Heart right ventricle (tissue), 16 donors: ENCODE data around the gene GRIK2. TPM values are rescaled to one million over a fixed set of nuclear protein-coding genes. Genes with fewer than 3 reads are reported as not detected.

ENCODE experiments used
- ATAC-seq, 8 donors: fragments of 200-7000 bp; cut with Tn5 transposase; one replicate each; pipeline ENCODE4 v1.9.1; 2020; ENCODE audit warnings: mild to moderate bottlenecking in 8 of 8, moderate library complexity in 8 of 8, moderate number of reproducible peaks in 1 of 8
- DNase-seq, 2 donors: peaks; one replicate each; pipeline ENCODE4 v3.0.0-alpha.2; 2020
- H3K27ac ChIP-seq, 10 donors: fragments of 200-600 bp; sonication (generic) in 2 of 10; one replicate each; pipeline versions ENCODE4 v1.5.0 to v1.8.0; 2020 to 2022; ENCODE audit warnings: mild to moderate bottlenecking in 3 of 10
- H3K27me3 ChIP-seq, 7 donors: fragments of 200-600 bp; one replicate each; pipeline ENCODE4 v1.8.0; 2021 to 2022; ENCODE audit warnings: mild to moderate bottlenecking in 2 of 7
- H3K36me3 ChIP-seq, 9 donors: fragments of 200-600 bp; sonication (generic) in 1 of 9; one replicate each; pipeline versions ENCODE4 v1.5.0 to v1.8.0; 2020 to 2022; ENCODE audit warnings: mild to moderate bottlenecking in 2 of 9
- H3K4me1 ChIP-seq, 9 donors: fragments of 200-600 bp; sonication (generic) in 1 of 9; one replicate each; pipeline versions ENCODE4 v1.5.0 to v1.8.0; 2020 to 2022; ENCODE audit warnings: mild to moderate bottlenecking in 4 of 9
- H3K4me3 ChIP-seq, 10 donors: fragments of 200-600 bp; sonication (generic) in 2 of 10; one replicate each; pipeline versions ENCODE4 v1.5.0 to v1.8.0; 2020 to 2022; ENCODE audit warnings: mild to moderate bottlenecking in 7 of 10, moderate library complexity in 2 of 10
- H3K9me3 ChIP-seq, 11 donors: fragments of 200-600 bp in 10 of 11; sonication (generic) in 2 of 11; one replicate each; pipeline versions ENCODE4 v1.5.0 to v1.8.0; 2013 to 2022; ENCODE audit warnings: mild to moderate bottlenecking in 2 of 11, control low read depth in 1 of 11, moderate library complexity in 1 of 11
- WGBS, 2 donors: extraction: QIAGEN DNeasy Blood & Tissue Kit; methylation state at CpG; one replicate each; pipeline ENCODE4 v1.1.7; 2013; ENCODE audit warnings: inconsistent platforms in 1 of 2; 5-methylcytosine and 5-hydroxymethylcytosine counted together
- intact Hi-C, 10 donors: fragments of 100-400 bp; cut with DNase I; formaldehyde crosslinking; loops; one replicate each; pipeline versions ENCODE4 v1.11.1 to v1.14.2; 2022
- polyA plus RNA-seq, 2 donors: library from polyadenylated mRNA; stranded (reverse); fragments of 200-250 nt; gene quantifications; one replicate each; pipeline ENCODE4 v1.2.3, GENCODE V29; 2013
- total RNA-seq, 10 donors: library from RNA; stranded (reverse); fragmentation: NEBNext Ultra II Directional in 3 of 10; extraction: Animal tissue kit (Norgen Biotek cat#: 25700) in 3 of 10; gene quantifications; one replicate each; pipeline versions ENCODE4 v1.2.1 to v1.2.4, GENCODE V29; 2021 to 2023
- TF ChIP-seq, protein P1 (sequence below), 9 donors: fragments of 200-600 bp; sonication (generic) in 2 of 9; IDR thresholded peaks; one replicate each; pipeline versions ENCODE4 v1.5.0 to v1.8.0; 2021 to 2022; ENCODE audit warnings: antibody characterized with exemption in 9 of 9, mild to moderate bottlenecking in 5 of 9, moderate library complexity in 1 of 9
- donor health status: Arrhythmogenic right ventricular cardiomyopathy.
- donor health status: ischemic (EF 13 %, LVEDD 7.1; RV severe dilation, severe dysfunction).
- donor health status: healthy with polysubstance abuse.
- donor health status: DM: no; HTN: yes; CAD: no.
- donor health status: DM: no; HTN: no; CAD: no.
- donor health status: ischemic (EF 25% LVEDD 6.9; RV normal size, moderate dysfunction).
- donor health status: ischemic (EF 25% LVEDD 5.7; RV mildly dilated, moderate dysfunction).
- donor health status: healthy.
- donor health status: DM: yes; HTN: yes; CAD: no.
- donor health status: Ischemic cardiomyopathy.
- donor health status: ischemic (EF 35%, LVEDD 5.7; RV mildly dilated, moderate dysfunction).
- donor health status: nonischemic (EF 11% LVEDD 7.7; RV severe dilation, severe dysfunction).
- donor health status: DM: yes; HTN: yes; CAD: no.
- donor health status: PGD.
- donor health status: ischemic (EF 29% LVEDD 5.4; RV normal size, mild dysfunction).
- donor health status: nonischemic (EF 23%, LVEDD 6.1; RV moderate dilation, normal function).

The GRIK2 gene
- total and polyA plus RNA-seq, 12 donors, result 0.13 to 7.0 (median 2.5) TPM

DNA sequence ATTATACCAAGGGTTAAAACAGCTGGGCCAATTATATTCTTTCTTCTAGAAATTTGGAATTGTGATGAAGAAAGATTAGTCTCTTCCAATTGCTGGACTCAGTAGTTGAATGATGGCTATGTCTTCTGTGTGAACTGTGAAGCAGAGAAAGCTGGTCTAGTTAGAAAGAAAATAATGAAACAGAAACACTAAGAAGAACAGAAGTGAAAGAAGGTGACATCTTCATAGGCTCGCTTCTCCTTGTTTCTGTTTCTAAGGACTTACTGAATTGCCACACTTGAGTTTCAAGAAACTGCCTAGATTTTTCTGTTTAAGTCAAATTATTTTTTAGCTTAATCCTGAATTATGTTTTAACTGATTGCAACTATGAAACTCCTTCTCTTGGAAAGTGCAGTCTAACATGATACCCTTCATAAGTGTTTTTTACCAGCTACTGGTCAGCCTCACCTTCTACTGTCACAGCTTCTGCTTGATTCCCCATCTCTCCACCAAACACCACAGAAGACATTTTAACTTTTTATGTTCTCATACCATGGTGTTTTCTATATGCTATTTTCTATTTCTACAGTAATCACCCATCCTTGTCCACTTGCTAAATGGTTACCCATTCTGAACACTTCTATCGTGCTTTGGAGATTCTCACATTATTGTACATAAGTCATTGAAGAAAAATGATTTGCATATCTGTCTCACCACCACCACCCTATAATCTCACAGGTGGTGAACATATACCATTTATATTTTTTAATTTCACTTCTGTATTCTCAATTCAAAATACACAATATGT, 268.8 kb downstream of the GRIK2 start:
- no peaks in the 10 kb centered on the region for H3K4me1 ChIP-seq
- DNase-seq, result no peak

GRCh38 chr6:101663100-101663499, 269.6 kb downstream of the GRIK2 start:
- no peak overlapping the region for H3K4me3 ChIP-seq
- no peaks in the 10 kb centered on the region for H3K36me3 ChIP-seq
- DNase-seq, result no peak
- H3K27ac ChIP-seq, result no peak overlapping the region
- H3K27me3 ChIP-seq, result no peaks in the 10 kb centered on the region
- TF ChIP-seq, protein P1, sequence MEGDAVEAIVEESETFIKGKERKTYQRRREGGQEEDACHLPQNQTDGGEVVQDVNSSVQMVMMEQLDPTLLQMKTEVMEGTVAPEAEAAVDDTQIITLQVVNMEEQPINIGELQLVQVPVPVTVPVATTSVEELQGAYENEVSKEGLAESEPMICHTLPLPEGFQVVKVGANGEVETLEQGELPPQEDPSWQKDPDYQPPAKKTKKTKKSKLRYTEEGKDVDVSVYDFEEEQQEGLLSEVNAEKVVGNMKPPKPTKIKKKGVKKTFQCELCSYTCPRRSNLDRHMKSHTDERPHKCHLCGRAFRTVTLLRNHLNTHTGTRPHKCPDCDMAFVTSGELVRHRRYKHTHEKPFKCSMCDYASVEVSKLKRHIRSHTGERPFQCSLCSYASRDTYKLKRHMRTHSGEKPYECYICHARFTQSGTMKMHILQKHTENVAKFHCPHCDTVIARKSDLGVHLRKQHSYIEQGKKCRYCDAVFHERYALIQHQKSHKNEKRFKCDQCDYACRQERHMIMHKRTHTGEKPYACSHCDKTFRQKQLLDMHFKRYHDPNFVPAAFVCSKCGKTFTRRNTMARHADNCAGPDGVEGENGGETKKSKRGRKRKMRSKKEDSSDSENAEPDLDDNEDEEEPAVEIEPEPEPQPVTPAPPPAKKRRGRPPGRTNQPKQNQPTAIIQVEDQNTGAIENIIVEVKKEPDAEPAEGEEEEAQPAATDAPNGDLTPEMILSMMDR (IDR thresholded peaks at IDR 0.05), result no peak
- no peak for ATAC-seq
- intact Hi-C loops, result no loop called here
- 41 to 55% methylated on average over 6 of the region's 6 CpGs for WGBS, 2 donors
- peaks cover 0 to 11% (median 0%) of the 10 kb centered on the region in 11 donors for H3K9me3 ChIP-seq
- H3K4me1 ChIP-seq, result no peaks in the 10 kb centered on the region

More for the DNA sequence above, 268.8 kb downstream of the GRIK2 start:
- Histone ChIP-seq H3K9me3 (peaks cover 0 to 13% (median 0%) of the 10 kb centered on the region in 11 donors), H3K27me3 (no peaks in the 10 kb centered on the region), H3K36me3 (no peaks in the 10 kb centered on the region), H3K4me3 (no peak overlapping the region), H3K27ac (no peak overlapping the region)
- intact Hi-C loops, result no loop called here
- no peak for ATAC-seq
- WGBS, 2 donors, result 91 to 97% methylated on average over 2 of the region's 2 CpGs
- TF ChIP-seq, protein P1 (IDR thresholded peaks at IDR 0.05), result no peak

DNA sequence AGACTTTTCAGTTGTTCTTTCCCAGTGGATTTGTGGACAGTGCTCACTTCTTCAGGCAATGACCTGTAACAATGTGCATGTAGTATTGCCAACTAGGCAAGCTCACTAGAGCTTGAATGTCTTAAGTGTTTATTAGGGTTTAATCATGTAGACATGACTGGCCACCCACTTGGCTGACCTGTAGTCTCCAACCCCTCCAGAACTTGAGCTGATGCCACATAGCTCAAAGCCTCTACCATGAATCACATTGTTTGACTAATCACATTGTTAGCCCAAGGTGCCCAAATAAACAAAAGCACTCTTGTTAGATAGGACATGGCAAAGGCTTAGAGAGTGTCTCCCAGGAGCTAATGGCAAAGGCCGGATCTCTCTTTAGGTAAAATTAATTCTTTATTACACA, 272.7 kb downstream of the GRIK2 start:
- H3K9me3 ChIP-seq, result no peaks in the 10 kb centered on the region
- WGBS, 2 donors, result 87 to 90% methylated on average over 1 of the region's 1 CpG
- TF ChIP-seq, protein P1 (IDR thresholded peaks at IDR 0.05), result no peak
- no peaks in the 10 kb centered on the region for H3K27me3 ChIP-seq
- DNase-seq (no peak), ATAC-seq (no peak)
- H3K36me3 ChIP-seq, result no peaks in the 10 kb centered on the region
- intact Hi-C loops, result no loop called here
- H3K27ac ChIP-seq, result no peak overlapping the region
- no peaks in the 10 kb centered on the region for H3K4me1 ChIP-seq
- no peak overlapping the region for H3K4me3 ChIP-seq

- no peak overlapping the region for H3K27ac ChIP-seq
- H3K27me3 ChIP-seq, result no peaks in the 10 kb centered on the region
- DNase-seq (no peak), ATAC-seq (no peak)
- H3K4me1 ChIP-seq, result no peaks in the 10 kb centered on the region
- no peaks in the 10 kb centered on the region for H3K36me3 ChIP-seq
- whole genome bisulfite sequencing, 2 donors, result 50 to 67% methylated on average over 2 of the region's 2 CpGs
- TF ChIP-seq, protein P1 (IDR thresholded peaks at IDR 0.05), result no peak
- intact Hi-C loops, result no loop called here
- no peaks in the 10 kb centered on the region for H3K9me3 ChIP-seq
- no peak overlapping the region for H3K4me3 ChIP-seq
Measured at GRCh38 chr6:101668496-101669030, 275.1 kb downstream of the GRIK2 start.
